K562 (cell line): ENCODE data around the gene GAMT. TPM values are rescaled to one million over a fixed set of nuclear protein-coding genes. Genes with fewer than 3 reads are reported as not detected.

Source experiments
- E4F1 ChIP-seq: fragments of 250-450 bp; sonication (Bioruptor Pico); IDR thresholded peaks from 2 replicates; pipeline ENCODE4 v1.5.0; 2021; ENCODE audit warnings: mild to moderate bottlenecking, borderline replicate concordance
- GABPB1 ChIP-seq: sonication (generic); formaldehyde crosslinking; IDR thresholded peaks from 2 replicates; pipeline ENCODE4 v1.8.0; 2022; ENCODE audit warnings: mild to moderate bottlenecking, missing genetic modification reagents
- MCM5 ChIP-seq: fragments of 450-650 bp; IDR thresholded peaks from 2 replicates; pipeline ENCODE4 v1.6.1; 2016; ENCODE audit warnings: low read depth
- MLLT1 ChIP-seq, 2 experiments: fragments of 450-650 bp; IDR thresholded peaks; 2 replicates each; pipeline ENCODE4 v1.6.1; 2016
- NR1H2 ChIP-seq: sonication (generic); formaldehyde crosslinking; IDR thresholded peaks from 2 replicates; pipeline ENCODE4 v1.4.0; 2020; ENCODE audit warnings: mild to moderate bottlenecking, missing genetic modification reagents
- PCBP2 ChIP-seq: fragments of 200-400 bp; formaldehyde crosslinking; IDR thresholded peaks from 2 replicates; pipeline ENCODE4 v1.6.1; 2018; ENCODE audit warnings: low read length, low read depth, mild to moderate bottlenecking, moderate library complexity; ENCODE audit not compliant: poor library complexity, severe bottlenecking
- RAD51 ChIP-seq: fragments of 450-650 bp; IDR thresholded peaks from 2 replicates; pipeline ENCODE4 v1.7.1; 2016; ENCODE audit warnings: low read depth, mild to moderate bottlenecking, borderline replicate concordance
- SMAD3 ChIP-seq: fragments of 450-650 bp; formaldehyde crosslinking; conservative IDR thresholded peaks from 2 replicates; pipeline ENCODE4 v1.4.0; 2020; ENCODE audit warnings: mild to moderate bottlenecking
- SMARCA5 ChIP-seq: fragments of 450-650 bp; IDR thresholded peaks from 2 replicates; pipeline ENCODE4 v1.6.1; 2016
- SREBF1 ChIP-seq: fragments of 150-350 bp; IDR thresholded peaks from 2 replicates; pipeline ENCODE4 v1.6.1; 2014; ENCODE audit warnings: antibody characterized with exemption, low read depth, low read length, borderline replicate concordance
- TAF1 ChIP-seq: IDR thresholded peaks from 2 replicates; pipeline ENCODE4 v1.6.1; 2011; ENCODE audit warnings: mild to moderate bottlenecking, low read length, moderate library complexity; ENCODE audit not compliant: insufficient read depth, control insufficient read depth, severe bottlenecking; ENCODE audit errors: extremely low read depth
- TRIM25 ChIP-seq: fragments of 450-650 bp; IDR thresholded peaks from 2 replicates; pipeline ENCODE4 v1.7.0; 2016; ENCODE audit warnings: borderline replicate concordance
- USF1 ChIP-seq: sonication (generic); formaldehyde crosslinking; IDR thresholded peaks from 2 replicates; pipeline ENCODE4 v1.9.0; 2022; ENCODE audit warnings: mild to moderate bottlenecking, missing genetic modification reagents
- XRCC5 ChIP-seq: fragments of 200-400 bp; formaldehyde crosslinking; IDR thresholded peaks from 2 replicates; pipeline ENCODE4 v1.6.1; 2017; ENCODE audit warnings: low read depth, mild to moderate bottlenecking, low read length
- ZBTB1 ChIP-seq: sonication (generic); formaldehyde crosslinking; IDR thresholded peaks from 2 replicates; pipeline ENCODE4 v1.8.1; 2023; ENCODE audit warnings: missing genetic modification reagents, low read depth, mild to moderate bottlenecking, borderline replicate concordance
- polyA plus RNA-seq, 8 experiments: library from polyadenylated mRNA; depleted of rRNA in 4 of 8; stranded (reverse) in 5 of 8; unstranded in 3 of 8; fragments of >200 nt; fragmentation: Nextera tagmentation in 2 of 8; fragmentation: Illumina TruSeq in 1 of 8; extraction: Ambion mirVana in 2 of 8; extraction: Trizol in 1 of 8; gene quantifications; 2 replicates each; pipeline versions ENCODE4 v1.2.1 to v1.2.3, GENCODE V29; 2011 to 2014; ENCODE audit warnings: inconsistent platforms in 1 of 8, missing spikeins in 1 of 8
- total RNA-seq, 7 experiments: library from RNA; depleted of rRNA in 6 of 7; stranded (reverse); fragments of >200 nt in 6 of 7; fragmentation: Illumina TruSeq in 2 of 7; extraction: Trizol in 2 of 7; gene quantifications; 2 replicates each; pipeline versions ENCODE4 v1.2.1 to v1.2.3, GENCODE V29; 2011 to 2021; ENCODE audit warnings: low replicate concordance in 1 of 7
- TF ChIP-seq, protein P1 (sequence below): sonication (generic); formaldehyde crosslinking; IDR thresholded peaks from 2 replicates; pipeline ENCODE4 v1.5.0; 2020; ENCODE audit warnings: missing genetic modification reagents
- TF ChIP-seq, protein P2 (sequence below): sonication (generic); formaldehyde crosslinking; IDR thresholded peaks from 2 replicates; pipeline ENCODE4 v1.8.1; 2022; ENCODE audit warnings: missing genetic modification reagents

The GAMT gene
- total and polyA plus RNA-seq, 9 of the 15 experiments (the other 6 are each of a cell fraction or from before 2014, with no cell fraction given), result 1.3 to 35.3 (median 27.2) TPM

DNA sequence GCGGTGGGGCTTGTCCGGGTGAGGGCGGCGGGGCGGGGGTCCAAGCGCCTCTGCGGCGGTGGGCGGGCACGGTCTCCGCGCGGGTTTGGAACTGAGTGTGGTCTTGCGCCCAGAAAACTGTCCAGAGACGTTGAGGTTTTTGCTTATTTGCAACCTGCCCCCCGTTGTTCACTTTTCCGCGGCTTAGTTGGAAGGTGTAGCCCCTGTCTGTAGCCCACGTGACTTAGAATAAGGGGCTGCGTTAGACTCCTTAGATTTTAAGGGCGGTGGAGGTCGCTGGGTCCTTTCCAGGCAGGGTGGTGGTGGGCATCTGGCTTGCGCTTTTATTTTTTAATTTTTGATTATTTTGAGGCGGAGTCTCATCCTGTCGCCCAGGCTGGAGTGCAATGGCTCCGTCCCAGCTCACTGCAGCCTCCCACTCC, 37.6 kb upstream of the GAMT start (continued):
- TF ChIP-seq GABPB1 (CRISPR knock-in tag) (no peak), XRCC5 (no peak), SMAD3 (CRISPR knock-in tag) (no peak), E4F1 (CRISPR knock-in tag) (no peak), NR1H2 (no peak), MLLT1 (IDR thresholded peaks at IDR 0.05) (no peak), USF1 (CRISPR knock-in tag) (peak; percentile 61), RAD51 (peak; percentile 67), MCM5 (no peak), SMARCA5 (no peak), ZBTB1 (CRISPR knock-in tag) (0 out of 2 replicates have a peak, but pooled peaks have one; percentile 9), TRIM25 (no peak), TAF1 (peak; percentile 8), SREBF1 (no peak), PCBP2 (no peak)
- TF ChIP-seq, protein P1, sequence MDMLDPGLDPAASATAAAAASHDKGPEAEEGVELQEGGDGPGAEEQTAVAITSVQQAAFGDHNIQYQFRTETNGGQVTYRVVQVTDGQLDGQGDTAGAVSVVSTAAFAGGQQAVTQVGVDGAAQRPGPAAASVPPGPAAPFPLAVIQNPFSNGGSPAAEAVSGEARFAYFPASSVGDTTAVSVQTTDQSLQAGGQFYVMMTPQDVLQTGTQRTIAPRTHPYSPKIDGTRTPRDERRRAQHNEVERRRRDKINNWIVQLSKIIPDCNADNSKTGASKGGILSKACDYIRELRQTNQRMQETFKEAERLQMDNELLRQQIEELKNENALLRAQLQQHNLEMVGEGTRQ (CRISPR knock-in tag), result peak; percentile 68
- TF ChIP-seq, protein P2, sequence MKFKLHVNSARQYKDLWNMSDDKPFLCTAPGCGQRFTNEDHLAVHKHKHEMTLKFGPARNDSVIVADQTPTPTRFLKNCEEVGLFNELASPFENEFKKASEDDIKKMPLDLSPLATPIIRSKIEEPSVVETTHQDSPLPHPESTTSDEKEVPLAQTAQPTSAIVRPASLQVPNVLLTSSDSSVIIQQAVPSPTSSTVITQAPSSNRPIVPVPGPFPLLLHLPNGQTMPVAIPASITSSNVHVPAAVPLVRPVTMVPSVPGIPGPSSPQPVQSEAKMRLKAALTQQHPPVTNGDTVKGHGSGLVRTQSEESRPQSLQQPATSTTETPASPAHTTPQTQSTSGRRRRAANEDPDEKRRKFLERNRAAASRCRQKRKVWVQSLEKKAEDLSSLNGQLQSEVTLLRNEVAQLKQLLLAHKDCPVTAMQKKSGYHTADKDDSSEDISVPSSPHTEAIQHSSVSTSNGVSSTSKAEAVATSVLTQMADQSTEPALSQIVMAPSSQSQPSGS (CRISPR knock-in tag), result no peak
